ENCODE data around the gene ZNF526. TPM values are rescaled to one million over a fixed set of nuclear protein-coding genes. Genes with fewer than 3 reads are reported as not detected.
A peak's percentile ranks its signal among the peaks of the same experiment; 100 is the strongest.

ZNF526 gene
- total and polyA plus RNA-seq, 4 donors = 4.6 to 7.1 (median 6.0) TPM

DNA sequence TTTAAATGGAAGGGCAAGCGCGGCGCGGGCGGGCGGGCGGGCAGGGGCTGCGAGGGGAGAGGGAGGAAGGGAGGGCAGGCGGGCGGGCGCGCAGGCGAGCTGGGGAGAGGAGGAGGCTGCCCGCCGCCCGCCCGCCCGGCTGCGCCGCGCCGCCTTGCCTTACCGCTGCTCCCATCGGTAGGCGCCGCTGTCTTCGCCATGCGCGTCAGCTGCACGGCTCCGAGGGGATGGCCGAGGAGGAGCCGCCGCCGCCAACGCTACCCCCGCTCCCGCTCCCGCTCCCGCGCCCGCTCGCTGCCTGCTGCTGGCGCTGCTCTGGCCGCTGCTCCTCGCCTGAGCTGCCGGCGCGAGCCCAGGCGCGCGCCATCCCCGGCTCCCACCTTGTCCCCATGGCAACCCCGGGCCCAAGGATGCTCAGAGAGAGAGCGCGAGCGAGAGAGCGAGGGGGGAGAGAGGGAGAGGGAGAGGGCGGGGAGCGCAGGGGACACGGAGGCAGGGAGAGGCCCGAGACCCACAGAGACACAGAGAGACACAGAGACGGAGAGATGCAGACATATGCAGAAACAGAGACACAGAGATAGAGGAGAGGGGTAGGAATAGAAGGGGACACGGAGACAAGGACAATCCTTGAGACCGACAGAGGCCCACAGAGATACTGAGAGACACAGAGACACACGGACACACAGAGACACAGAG lies 43.0 kb upstream of the ZNF526 start:
- no peaks in the 10 kb centered on the region for H3K9me3 ChIP-seq (ENCODE audit: control insufficient read depth, insufficient read depth, low read length)
- peaks cover 26% of the 10 kb centered on the region for H3K27me3 ChIP-seq (ENCODE audit: control insufficient read depth, insufficient read depth, low read length)
- H3K4me3 ChIP-seq (ENCODE audit: low read depth, low read length) = peak overlapping the region; percentile 46
- no peaks in the 10 kb centered on the region for H3K36me3 ChIP-seq (ENCODE audit: control insufficient read depth, insufficient read depth, low read length)
- DNase-seq (ENCODE audit: low read depth in 4 of 6, low spot score in 6 of 6) = peak in 5 of 6 donors; percentile 81 to 99 (median 87)
- peak overlapping the region; percentile 29 for H3K27ac ChIP-seq (ENCODE audit: low read depth, low read length)
- H3K4me1 ChIP-seq (ENCODE audit: control insufficient read depth, insufficient read depth, low read length) = peaks cover 38% of the 10 kb centered on the region
- 0% methylated on average over 63 of the region's 66 CpGs for WGBS (ENCODE audit: insufficient coverage)

DNA sequence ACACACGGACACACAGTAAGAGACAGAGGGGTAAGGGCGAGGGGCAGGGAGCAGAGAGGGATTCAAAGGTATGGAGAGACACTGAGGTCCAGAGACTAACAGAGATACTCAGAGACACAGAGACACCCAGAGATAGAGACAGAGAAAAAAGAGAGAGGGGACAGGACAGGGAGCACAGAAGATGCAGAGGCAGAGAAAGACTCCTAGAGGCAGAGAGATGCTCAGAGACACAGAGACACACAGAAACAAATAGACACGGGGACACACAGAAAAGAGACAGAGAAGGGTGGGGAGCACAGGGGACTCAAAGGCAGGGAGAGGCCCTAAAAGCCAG lies 42.5 kb upstream of the ZNF526 start:
- Histone ChIP-seq H3K27me3 (ENCODE audit: control insufficient read depth, insufficient read depth, low read length) (peaks cover 26% of the 10 kb centered on the region), H3K36me3 (ENCODE audit: control insufficient read depth, insufficient read depth, low read length) (no peaks in the 10 kb centered on the region), H3K9me3 (ENCODE audit: control insufficient read depth, insufficient read depth, low read length) (no peaks in the 10 kb centered on the region), H3K4me1 (ENCODE audit: control insufficient read depth, insufficient read depth, low read length) (peaks cover 33% of the 10 kb centered on the region), H3K4me3 (ENCODE audit: low read depth, low read length) (peak overlapping the region; percentile 3), H3K27ac (ENCODE audit: low read depth, low read length) (peak overlapping the region; percentile 29)
- WGBS (ENCODE audit: insufficient coverage) = 40% methylated on average over 3 of the region's 3 CpGs
- no peak for DNase-seq (ENCODE audit: low read depth in 4 of 6, low spot score in 6 of 6)

DNA sequence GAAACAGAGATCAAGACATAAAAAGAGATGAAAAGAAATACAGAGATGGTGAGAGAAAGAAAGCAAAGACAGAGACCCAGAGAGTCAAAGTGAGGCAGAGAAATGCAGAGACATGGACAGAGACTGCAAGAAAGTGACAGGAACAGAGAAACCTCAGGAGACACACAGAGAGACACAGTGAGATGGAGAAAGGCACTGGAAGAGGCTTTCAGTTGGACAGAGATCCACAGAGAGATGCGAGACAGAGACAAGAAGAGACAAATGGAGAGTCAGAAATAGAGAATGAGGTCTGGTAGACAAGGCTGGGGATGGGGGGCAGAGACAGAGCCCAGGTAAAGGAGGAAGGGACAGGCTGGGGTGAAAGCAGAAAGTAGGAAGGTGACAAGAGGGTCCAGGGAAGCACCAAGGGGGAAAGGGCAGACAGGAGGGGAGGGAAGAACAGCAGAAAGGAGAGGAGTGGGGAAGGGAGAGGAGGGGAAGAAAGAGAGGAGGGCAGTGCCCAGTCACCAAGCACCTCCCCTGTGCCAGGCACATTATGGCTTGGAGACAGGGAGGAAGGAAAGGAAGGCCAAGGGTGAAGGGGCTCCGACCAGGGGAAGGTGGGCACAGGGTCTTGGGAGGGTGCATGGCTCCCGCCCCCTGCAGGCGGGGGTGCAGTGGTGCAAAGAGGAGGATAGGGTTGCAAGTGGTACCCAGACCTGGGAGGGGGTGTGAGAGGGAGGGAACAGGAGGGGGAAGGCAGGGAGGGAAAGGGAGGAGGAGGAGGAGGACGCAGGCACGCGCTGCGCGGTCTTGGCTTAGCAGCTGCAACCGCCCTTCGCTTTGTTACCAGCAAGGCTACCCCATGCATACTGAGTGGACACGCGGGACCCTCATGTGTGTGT lies 41.1 kb upstream of the ZNF526 start:
- Histone ChIP-seq H3K27ac (ENCODE audit: low read depth, low read length) (no peak overlapping the region), H3K36me3 (ENCODE audit: control insufficient read depth, insufficient read depth, low read length) (no peaks in the 10 kb centered on the region), H3K27me3 (ENCODE audit: control insufficient read depth, insufficient read depth, low read length) (peaks cover 26% of the 10 kb centered on the region), H3K4me3 (ENCODE audit: low read depth, low read length) (no peak overlapping the region), H3K9me3 (ENCODE audit: control insufficient read depth, insufficient read depth, low read length) (no peaks in the 10 kb centered on the region), H3K4me1 (ENCODE audit: control insufficient read depth, insufficient read depth, low read length) (peaks cover 27% of the 10 kb centered on the region)
- 5% methylated on average over 13 of the region's 13 CpGs for WGBS (ENCODE audit: insufficient coverage)
- peak in 2 of 6 donors; percentile 52 to 87 for DNase-seq (ENCODE audit: low read depth in 4 of 6, low spot score in 6 of 6)

DNA sequence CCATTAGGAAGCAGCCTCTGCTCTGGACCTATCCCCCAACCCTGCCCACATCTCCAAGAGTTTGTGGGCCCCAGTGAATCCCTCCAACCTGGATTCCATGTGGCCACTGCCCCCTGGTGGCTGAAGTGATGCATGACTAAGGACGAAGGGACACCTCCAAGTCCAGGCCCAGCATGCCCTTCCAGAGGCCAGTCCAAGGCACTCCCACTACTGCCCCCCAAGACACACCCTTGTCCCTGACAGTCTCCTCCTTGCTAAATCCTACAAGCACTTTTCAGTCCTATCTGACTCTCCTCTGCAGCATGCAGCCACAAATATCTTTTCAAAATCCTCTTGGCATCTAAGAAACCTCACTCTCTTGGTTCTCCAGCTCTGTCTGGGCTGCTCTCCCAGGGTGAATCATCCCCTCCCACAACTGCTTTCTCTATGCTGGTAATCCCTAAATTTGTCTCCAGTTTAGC lies 35.7 kb upstream of the ZNF526 start:
- DNase-seq (ENCODE audit: low read depth in 4 of 6, low spot score in 6 of 6) = peak in 5 of 6 donors; percentile 74 to 96 (median 81)
- Histone ChIP-seq H3K27ac (ENCODE audit: low read depth, low read length) (no peak overlapping the region), H3K9me3 (ENCODE audit: control insufficient read depth, insufficient read depth, low read length) (no peaks in the 10 kb centered on the region), H3K4me3 (ENCODE audit: low read depth, low read length) (no peak overlapping the region), H3K27me3 (ENCODE audit: control insufficient read depth, insufficient read depth, low read length) (peaks cover 4% of the 10 kb centered on the region), H3K4me1 (ENCODE audit: control insufficient read depth, insufficient read depth, low read length) (peaks cover 6% of the 10 kb centered on the region), H3K36me3 (ENCODE audit: control insufficient read depth, insufficient read depth, low read length) (no peaks in the 10 kb centered on the region)
- WGBS (ENCODE audit: insufficient coverage) = 0% methylated on average over 1 of the region's 1 CpG

DNA sequence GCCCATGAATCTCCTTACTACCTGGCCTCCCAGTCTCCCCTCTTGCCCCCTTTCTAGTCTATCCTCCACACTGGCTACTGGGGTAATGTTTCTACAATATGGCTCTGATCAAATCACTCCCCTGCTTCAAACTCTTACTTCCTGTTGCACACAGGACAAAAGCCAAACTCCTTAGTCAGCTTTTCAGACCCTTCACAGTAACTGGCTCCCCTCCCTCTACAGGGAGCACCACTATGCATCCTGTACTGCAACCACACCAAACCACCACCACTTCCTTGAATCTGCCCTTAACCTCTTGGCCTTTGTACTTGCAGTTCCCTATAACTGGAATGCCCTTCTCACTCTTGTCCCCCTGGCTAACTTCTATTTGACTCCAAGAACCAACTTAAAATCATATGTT lies 34.8 kb upstream of the ZNF526 start:
- no peak overlapping the region for H3K4me3 ChIP-seq (ENCODE audit: low read depth, low read length)
- DNase-seq (ENCODE audit: low read depth in 4 of 6, low spot score in 6 of 6) = no peak
- H3K27ac ChIP-seq (ENCODE audit: low read depth, low read length) = no peak overlapping the region
- H3K4me1 ChIP-seq (ENCODE audit: control insufficient read depth, insufficient read depth, low read length) = no peaks in the 10 kb centered on the region
- no peaks in the 10 kb centered on the region for H3K9me3 ChIP-seq (ENCODE audit: control insufficient read depth, insufficient read depth, low read length)
- no peaks in the 10 kb centered on the region for H3K27me3 ChIP-seq (ENCODE audit: control insufficient read depth, insufficient read depth, low read length)
- H3K36me3 ChIP-seq (ENCODE audit: control insufficient read depth, insufficient read depth, low read length) = no peaks in the 10 kb centered on the region

DNA sequence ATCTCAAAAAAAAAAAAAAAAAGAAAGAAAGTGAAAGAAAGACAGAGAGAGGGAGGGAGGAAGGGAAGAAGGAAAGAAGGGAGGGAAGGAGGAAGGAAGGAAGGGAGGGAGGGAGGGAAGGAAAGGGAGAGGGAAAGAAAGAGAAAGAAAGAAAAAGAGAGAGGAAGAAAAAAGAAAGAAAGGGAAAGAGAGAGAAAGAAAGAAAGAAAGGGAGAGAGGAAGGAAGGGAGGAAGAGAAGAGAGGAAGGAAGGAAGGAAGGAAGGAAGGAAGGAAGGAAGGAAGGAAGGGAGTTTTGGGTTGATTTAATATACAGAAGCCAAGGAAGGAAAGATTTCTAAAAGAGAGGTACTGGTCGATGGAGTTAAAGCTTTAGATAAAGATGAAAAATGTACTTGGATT lies 31.4 kb upstream of the ZNF526 start:
- Histone ChIP-seq H3K4me3 (ENCODE audit: low read depth, low read length) (no peak overlapping the region), H3K9me3 (ENCODE audit: control insufficient read depth, insufficient read depth, low read length) (no peaks in the 10 kb centered on the region), H3K27me3 (ENCODE audit: control insufficient read depth, insufficient read depth, low read length) (peaks cover 5% of the 10 kb centered on the region), H3K36me3 (ENCODE audit: control insufficient read depth, insufficient read depth, low read length) (no peaks in the 10 kb centered on the region), H3K4me1 (ENCODE audit: control insufficient read depth, insufficient read depth, low read length) (no peaks in the 10 kb centered on the region), H3K27ac (ENCODE audit: low read depth, low read length) (no peak overlapping the region)
- no peak for DNase-seq (ENCODE audit: low read depth in 4 of 6, low spot score in 6 of 6)
- WGBS (ENCODE audit: insufficient coverage) = 100% methylated on average over 1 of the region's 1 CpG

DNA sequence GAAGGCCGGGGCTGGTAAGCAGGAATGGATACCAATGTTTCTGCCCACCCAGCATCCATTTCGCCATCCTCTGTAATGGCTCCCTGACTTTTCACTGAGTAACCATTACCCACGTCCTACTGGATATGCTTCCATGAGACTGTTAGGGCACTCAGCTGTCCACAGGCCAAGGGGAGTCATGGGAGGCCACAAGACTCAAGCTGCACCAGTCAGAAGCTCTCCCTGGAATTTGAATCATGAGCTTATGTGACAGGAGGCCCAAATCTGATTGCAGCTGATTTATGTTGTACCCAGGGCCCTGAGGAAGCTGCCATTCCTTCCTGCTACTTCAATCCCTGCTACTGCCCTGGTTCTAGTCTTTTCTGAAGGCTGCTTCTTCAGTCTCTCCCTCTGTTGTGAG lies 31.0 kb upstream of the ZNF526 start:
- Histone ChIP-seq H3K36me3 (ENCODE audit: control insufficient read depth, insufficient read depth, low read length) (no peaks in the 10 kb centered on the region), H3K4me3 (ENCODE audit: low read depth, low read length) (no peak overlapping the region), H3K4me1 (ENCODE audit: control insufficient read depth, insufficient read depth, low read length) (no peaks in the 10 kb centered on the region), H3K27me3 (ENCODE audit: control insufficient read depth, insufficient read depth, low read length) (peaks cover 5% of the 10 kb centered on the region), H3K27ac (ENCODE audit: low read depth, low read length) (no peak overlapping the region), H3K9me3 (ENCODE audit: control insufficient read depth, insufficient read depth, low read length) (no peaks in the 10 kb centered on the region)
- 54% methylated on average over 2 of the region's 3 CpGs for WGBS (ENCODE audit: insufficient coverage)
- no peak for DNase-seq (ENCODE audit: low read depth in 4 of 6, low spot score in 6 of 6)

DNA sequence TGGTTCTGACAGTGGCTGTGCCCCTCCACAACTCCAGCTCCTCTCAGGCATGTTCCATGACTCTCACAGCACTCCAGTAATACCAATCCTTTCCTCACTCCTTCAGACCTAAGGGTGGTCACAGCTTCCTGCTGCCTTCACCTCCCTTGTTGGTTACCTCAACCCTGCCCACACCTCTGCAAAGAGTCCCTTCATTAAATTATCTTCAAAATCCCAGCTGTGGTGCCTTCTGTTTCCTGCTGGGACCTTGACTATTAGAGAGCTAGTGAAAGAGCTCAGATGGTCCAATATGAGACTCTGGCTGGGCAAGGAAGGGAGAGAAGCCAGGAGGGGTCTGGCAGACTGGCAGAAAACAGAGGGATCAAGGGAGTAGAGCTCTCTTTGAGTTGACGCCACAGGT lies 28.8 kb upstream of the ZNF526 start:
- Histone ChIP-seq H3K9me3 (ENCODE audit: control insufficient read depth, insufficient read depth, low read length) (no peaks in the 10 kb centered on the region), H3K36me3 (ENCODE audit: control insufficient read depth, insufficient read depth, low read length) (peaks cover 5% of the 10 kb centered on the region), H3K4me1 (ENCODE audit: control insufficient read depth, insufficient read depth, low read length) (no peaks in the 10 kb centered on the region), H3K27me3 (ENCODE audit: control insufficient read depth, insufficient read depth, low read length) (peaks cover 5% of the 10 kb centered on the region), H3K27ac (ENCODE audit: low read depth, low read length) (no peak overlapping the region), H3K4me3 (ENCODE audit: low read depth, low read length) (no peak overlapping the region)
- no peak for DNase-seq (ENCODE audit: low read depth in 4 of 6, low spot score in 6 of 6)
- 71% methylated on average over 1 of the region's 1 CpG for WGBS (ENCODE audit: insufficient coverage)

DNA sequence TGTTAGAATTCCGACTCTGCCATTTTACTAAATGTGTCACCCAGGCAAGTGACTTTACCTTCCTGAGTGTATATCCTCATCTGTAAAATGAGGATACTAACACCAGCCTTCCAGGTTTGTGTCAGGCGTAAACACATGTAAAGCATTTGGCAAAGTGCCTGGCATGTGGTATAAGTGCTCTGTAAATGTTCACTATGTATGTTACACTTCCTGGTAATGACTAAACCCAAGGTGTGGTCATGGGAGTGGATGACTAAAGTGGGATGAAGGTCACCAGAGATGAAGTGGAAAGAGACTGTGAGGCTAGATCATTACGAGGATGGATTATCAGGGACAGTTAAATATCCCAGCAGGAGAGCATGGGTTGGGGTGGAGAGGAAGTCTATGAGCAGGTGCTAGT lies 28.3 kb upstream of the ZNF526 start:
- 65% methylated on average over 2 of the region's 3 CpGs for WGBS (ENCODE audit: insufficient coverage)
- DNase-seq (ENCODE audit: low read depth in 4 of 6, low spot score in 6 of 6) = no peak
- H3K9me3 ChIP-seq (ENCODE audit: control insufficient read depth, insufficient read depth, low read length) = no peaks in the 10 kb centered on the region
- H3K4me1 ChIP-seq (ENCODE audit: control insufficient read depth, insufficient read depth, low read length) = no peaks in the 10 kb centered on the region
- H3K36me3 ChIP-seq (ENCODE audit: control insufficient read depth, insufficient read depth, low read length) = peaks cover 10% of the 10 kb centered on the region
- no peak overlapping the region for H3K4me3 ChIP-seq (ENCODE audit: low read depth, low read length)
- H3K27me3 ChIP-seq (ENCODE audit: control insufficient read depth, insufficient read depth, low read length) = peaks cover 5% of the 10 kb centered on the region
- H3K27ac ChIP-seq (ENCODE audit: low read depth, low read length) = no peak overlapping the region

DNA sequence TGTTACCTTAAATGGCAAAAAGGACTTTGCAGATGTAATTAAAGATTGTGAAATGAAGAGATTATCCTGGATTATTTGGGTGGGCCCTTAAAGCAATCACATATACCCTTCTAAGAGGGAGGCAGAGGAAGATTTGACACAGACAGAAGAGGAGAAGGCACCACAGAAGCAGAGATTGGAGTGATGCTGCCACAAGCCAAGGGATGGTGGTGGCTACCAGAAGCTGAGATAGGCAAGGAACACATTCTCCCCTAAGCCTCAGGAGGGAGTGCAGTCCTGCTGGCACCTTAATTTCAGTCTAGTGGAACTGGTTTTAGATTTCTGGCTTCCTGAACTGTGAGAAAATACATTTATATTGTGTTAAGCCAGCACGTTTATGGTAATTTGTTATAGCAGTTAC lies 26.8 kb upstream of the ZNF526 start:
- WGBS (ENCODE audit: insufficient coverage) = no CpG with 5 or more reads among the region's 1 CpG
- no peak overlapping the region for H3K4me3 ChIP-seq (ENCODE audit: low read depth, low read length)
- no peaks in the 10 kb centered on the region for H3K9me3 ChIP-seq (ENCODE audit: control insufficient read depth, insufficient read depth, low read length)
- no peak overlapping the region for H3K27ac ChIP-seq (ENCODE audit: low read depth, low read length)
- peaks cover 5% of the 10 kb centered on the region for H3K27me3 ChIP-seq (ENCODE audit: control insufficient read depth, insufficient read depth, low read length)
- peaks cover 22% of the 10 kb centered on the region for H3K36me3 ChIP-seq (ENCODE audit: control insufficient read depth, insufficient read depth, low read length)
- no peak for DNase-seq (ENCODE audit: low read depth in 4 of 6, low spot score in 6 of 6)
- no peaks in the 10 kb centered on the region for H3K4me1 ChIP-seq (ENCODE audit: control insufficient read depth, insufficient read depth, low read length)
